Cardiac fibroblast (primary cell): Measurements from ENCODE around the gene MEI1.

ENCODE experiments used
- DNase-seq, 2 donors: peaks; one replicate each; pipeline versions ENCODE4 v3.0.0 to v3.0.0-alpha.2; 2010; ENCODE audit warnings: low read depth in 2 of 2
- H3K4me3 ChIP-seq, 2 donors: replicated peaks in 1 of 2; 1 replicate in 1 of 2; 2 replicates in 1 of 2; pipeline ENCODE4 v1.5.1; 2011; ENCODE audit warnings: low read depth in 2 of 2, low read length in 2 of 2, mild to moderate bottlenecking in 2 of 2, moderate library complexity in 1 of 2
- TF ChIP-seq, protein P1 (sequence below): IDR thresholded peaks from one replicate; pipeline ENCODE4 v1.5.1; 2011; ENCODE audit warnings: low read depth, mild to moderate bottlenecking, low read length, inconsistent platforms

The MEI1 gene

DNA sequence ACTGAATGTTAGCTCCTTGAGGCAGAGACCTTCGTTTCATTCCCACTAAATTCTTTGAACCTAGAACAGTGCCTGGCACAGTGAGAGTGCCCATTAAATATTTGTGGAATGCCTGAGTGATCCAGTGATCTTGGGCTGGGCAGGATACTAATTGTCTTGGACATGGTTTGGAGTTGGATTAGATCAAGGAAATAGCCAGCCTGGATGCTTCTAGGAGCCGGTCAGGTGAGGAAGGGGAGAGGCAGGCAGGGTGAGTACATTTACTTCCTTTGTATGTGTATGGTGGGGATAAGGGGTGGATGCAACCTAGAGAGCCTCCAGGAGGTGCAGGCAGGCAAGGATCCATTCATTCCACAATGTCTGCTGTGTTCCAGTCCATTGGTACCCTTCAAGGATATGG lies 137.2 kb downstream of the MEI1 start:
- TF ChIP-seq, protein P1, sequence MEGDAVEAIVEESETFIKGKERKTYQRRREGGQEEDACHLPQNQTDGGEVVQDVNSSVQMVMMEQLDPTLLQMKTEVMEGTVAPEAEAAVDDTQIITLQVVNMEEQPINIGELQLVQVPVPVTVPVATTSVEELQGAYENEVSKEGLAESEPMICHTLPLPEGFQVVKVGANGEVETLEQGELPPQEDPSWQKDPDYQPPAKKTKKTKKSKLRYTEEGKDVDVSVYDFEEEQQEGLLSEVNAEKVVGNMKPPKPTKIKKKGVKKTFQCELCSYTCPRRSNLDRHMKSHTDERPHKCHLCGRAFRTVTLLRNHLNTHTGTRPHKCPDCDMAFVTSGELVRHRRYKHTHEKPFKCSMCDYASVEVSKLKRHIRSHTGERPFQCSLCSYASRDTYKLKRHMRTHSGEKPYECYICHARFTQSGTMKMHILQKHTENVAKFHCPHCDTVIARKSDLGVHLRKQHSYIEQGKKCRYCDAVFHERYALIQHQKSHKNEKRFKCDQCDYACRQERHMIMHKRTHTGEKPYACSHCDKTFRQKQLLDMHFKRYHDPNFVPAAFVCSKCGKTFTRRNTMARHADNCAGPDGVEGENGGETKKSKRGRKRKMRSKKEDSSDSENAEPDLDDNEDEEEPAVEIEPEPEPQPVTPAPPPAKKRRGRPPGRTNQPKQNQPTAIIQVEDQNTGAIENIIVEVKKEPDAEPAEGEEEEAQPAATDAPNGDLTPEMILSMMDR = no peak
- DNase-seq = no peak
- H3K4me3 ChIP-seq = no peak overlapping the region

DNA sequence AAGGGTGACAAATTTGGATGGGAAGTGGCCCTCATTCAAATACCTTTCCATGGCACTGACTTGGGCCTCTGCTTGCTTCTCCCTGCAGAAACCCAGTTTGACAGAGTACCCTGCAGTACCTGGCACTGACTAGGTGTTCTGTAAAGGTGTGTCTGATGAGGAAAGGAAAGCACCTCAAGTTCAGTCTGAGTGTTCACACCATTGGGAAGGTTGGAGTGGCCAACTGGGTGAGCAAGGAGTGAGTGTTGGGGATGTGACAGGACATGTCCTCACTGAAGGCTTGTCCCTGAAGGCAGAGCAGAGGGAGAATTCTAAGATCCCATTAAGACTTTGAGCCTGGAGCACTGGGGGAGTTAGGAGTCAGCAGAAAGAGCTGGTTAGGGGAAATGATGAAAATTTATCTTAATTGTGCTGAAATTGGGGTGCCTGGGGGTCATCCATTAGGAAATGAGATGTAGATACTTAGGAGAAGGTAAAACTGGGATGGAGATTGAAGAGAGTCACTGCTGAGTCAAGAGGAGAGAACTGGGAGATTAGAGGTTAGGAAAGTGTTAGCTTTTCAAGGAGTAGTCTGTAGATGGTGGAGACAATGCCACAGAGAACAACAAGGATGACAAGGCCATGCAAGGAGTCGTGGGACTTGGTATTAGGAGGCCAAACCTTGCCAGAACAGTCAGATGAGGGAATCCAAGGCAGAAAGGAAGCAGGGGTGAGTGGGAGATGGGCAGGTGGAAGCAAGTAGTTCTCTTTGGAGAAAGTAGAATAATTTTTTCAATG lies 139.7 kb downstream of the MEI1 start:
- no peak overlapping the region for H3K4me3 ChIP-seq
- TF ChIP-seq, protein P1 = no peak
- no peak for DNase-seq

DNA sequence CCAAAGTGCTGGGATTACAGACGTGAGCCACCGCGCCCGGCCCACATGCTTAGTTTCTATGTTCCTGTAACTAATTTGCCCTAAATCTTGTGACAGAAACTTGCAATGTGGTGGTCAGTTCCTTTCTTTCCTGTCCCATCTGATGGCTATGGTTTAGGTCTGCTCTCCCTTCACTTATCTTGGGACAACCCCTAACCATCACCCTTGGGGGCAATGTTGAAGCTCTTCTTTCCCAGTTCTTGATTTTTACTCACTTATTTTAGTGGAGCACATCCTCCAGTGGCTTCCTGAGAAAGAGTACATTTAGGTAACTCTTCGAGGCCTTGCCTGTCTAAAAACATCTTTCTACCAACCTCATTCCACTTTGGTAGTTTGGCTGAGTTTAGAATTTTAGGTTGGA lies 140.9 kb downstream of the MEI1 start:
- no peak for DNase-seq
- no peak overlapping the region for H3K4me3 ChIP-seq
- TF ChIP-seq, protein P1 = no peak

DNA sequence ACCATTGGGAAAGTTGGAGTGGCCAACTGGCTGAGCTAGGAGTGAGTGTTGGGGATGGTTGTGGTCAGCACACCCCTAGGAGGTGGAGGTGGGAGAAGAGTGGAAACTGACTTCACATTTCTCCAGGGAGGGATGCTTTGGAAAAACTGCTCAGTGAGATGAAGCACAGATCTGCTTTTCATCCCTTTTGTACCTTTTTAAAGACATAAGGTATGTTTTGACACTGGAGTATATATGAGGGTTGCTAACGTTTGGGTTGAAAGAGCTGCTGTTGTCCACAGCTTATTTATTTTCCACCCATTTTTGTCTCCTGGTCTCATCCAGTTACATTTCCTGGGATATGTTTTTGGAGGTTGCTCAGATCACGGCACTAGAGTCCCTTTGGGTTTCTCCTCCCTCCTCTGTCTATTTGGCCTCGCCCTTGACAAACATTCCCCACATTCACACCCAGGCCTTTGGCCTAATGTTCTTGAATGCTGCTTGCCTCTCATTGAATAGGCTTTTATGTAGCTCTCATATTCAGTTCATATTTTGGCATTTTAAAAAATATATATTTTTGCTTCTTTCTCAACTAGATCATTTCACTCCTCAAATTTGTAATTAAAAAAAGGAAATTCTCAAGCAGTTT lies 141.9 kb downstream of the MEI1 start:
- TF ChIP-seq, protein P1 = no peak
- peak in 1 of 2 donors; percentile 18 for DNase-seq
- no peak overlapping the region for H3K4me3 ChIP-seq

DNA sequence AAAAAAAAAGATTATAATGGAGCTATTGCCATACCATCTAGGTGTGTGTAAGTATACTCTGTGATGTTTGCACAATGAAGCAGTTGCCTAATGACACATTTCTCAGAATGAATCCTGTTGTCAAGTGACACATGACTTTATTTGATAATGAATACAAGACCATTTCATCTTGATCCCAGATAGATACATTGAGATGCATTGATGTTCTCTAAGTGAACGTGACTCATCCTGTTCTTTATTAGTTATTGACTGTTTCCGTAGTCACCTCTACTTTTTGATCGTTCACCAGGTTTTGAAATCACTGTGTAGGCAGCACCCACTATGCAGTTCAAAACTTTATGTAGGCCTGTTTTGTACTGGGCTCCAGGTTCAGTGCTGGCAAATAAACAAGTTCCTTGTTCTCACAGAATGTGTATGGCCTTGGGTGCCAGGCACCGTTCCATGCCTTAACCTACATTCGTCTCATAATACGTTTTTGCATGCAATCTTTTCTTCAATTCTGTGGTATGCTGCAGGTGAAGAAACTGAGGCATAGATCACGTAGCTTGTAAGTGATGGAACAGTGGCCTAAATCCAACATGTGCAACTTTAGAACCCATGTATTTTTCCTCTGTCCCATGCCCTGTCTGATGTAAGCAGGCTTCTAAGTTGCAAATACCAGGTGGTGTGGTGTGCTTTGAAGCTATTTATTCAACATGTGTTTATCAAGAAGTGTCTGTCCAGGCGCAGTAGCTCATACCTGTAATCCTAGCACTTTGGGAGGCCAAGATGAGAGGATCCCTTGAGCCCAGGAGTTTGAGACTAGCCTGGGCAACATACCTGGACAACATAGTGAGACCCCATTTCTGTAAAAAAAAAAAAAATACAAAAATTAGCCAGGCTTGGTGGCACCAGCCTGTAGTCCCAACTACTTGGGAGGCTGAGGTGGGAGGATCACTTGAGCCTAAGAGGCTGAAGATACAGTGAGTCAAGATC lies 144.0 kb downstream of the MEI1 start:
- DNase-seq = no peak
- TF ChIP-seq, protein P1 = no peak
- H3K4me3 ChIP-seq = no peak overlapping the region

DNA sequence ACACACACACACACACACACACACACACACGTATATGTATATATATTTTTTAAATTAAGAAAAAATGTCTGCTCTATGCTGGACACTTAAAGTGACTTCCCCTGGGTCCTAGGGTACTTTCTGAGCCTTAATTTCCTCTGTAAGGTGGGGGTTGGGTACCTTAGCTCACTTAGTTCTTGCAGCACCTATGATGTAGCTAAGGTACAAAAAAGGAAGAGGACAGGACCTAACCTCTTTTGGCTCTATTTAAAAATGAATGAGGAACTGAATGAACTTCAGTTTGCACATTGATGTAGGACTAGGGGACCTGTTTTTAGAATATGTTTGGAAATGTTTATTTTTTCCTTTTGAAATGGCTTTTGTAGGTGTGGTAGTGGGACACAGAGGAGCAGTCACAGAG lies 144.7 kb downstream of the MEI1 start:
- H3K4me3 ChIP-seq = no peak overlapping the region
- TF ChIP-seq, protein P1 = no peak
- DNase-seq = no peak
